ENCODE measurements around the gene UBR3. TPM values are rescaled to one million over a fixed set of nuclear protein-coding genes. Genes with fewer than 3 reads are reported as not detected.
"Not testable (repeated sequence)": the region's sequence is repeated elsewhere in the genome, so short reads cannot be mapped to it uniquely, and the experiment has no call there.

UBR3 gene
- total RNA-seq, 4 donors from 2014 or later = 87.4 to 101 (median 97.3) TPM

DNA sequence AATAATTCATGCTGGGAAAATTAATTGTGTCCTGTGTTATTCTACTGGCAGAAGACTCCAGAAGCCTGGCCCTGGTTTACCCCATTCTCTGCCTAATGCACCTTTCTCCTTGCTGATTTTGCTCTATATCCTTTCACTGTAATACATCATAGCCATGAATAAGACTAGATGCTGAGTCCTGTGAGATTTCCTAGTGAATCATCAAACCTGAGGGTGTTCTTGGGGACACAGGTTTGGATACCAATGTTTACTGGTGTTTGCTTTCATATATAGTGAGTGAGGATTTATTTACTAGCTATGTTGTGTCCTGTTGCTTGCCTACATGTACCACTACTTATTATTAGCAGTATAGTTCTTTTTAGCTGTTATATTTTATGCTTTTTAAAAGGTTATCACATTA, 9.0 kb upstream of the UBR3 start:
- Histone ChIP-seq H3K9me3 (peaks cover 0 to 8% (median 0%) of the 10 kb centered on the region in 4 donors), H3K4me3 (no peak overlapping the region), H3K27me3 (no peaks in the 10 kb centered on the region), H3K36me3 (peaks cover 0 to 71% (median 0%) of the 10 kb centered on the region in 3 donors), H3K27ac (no peak overlapping the region), H3K4me1 (peaks cover 0 to 18% (median 7%) of the 10 kb centered on the region in 4 donors)
- DNase-seq (ENCODE audit: low spot score in 2 of 2) = no peak
- TF ChIP-seq POLR2A (IDR thresholded peaks at IDR 0.05) = no peak
- TF ChIP-seq, protein P1, sequence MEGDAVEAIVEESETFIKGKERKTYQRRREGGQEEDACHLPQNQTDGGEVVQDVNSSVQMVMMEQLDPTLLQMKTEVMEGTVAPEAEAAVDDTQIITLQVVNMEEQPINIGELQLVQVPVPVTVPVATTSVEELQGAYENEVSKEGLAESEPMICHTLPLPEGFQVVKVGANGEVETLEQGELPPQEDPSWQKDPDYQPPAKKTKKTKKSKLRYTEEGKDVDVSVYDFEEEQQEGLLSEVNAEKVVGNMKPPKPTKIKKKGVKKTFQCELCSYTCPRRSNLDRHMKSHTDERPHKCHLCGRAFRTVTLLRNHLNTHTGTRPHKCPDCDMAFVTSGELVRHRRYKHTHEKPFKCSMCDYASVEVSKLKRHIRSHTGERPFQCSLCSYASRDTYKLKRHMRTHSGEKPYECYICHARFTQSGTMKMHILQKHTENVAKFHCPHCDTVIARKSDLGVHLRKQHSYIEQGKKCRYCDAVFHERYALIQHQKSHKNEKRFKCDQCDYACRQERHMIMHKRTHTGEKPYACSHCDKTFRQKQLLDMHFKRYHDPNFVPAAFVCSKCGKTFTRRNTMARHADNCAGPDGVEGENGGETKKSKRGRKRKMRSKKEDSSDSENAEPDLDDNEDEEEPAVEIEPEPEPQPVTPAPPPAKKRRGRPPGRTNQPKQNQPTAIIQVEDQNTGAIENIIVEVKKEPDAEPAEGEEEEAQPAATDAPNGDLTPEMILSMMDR (IDR thresholded peaks at IDR 0.05) = no peak
- no peak for TF ChIP-seq EP300 (IDR thresholded peaks at IDR 0.05)

DNA sequence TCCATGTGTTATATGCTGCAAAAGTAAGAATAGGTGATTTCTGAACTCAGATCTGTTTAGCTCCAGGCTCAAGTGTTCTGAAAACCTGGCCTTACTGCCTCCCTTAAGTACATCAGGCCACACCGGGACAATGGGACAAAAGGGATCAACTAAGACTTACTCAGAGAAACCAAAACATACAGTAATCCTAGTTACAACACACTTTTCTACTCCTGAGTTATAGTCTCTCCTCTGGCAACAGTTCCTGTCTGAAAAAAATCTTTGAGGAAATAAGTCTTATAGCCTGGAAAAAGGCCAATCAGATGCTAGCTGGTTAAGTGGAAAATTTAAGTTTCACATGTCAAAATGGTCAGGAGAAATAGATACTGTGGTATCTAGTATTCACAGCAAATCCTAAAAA, 8.1 kb upstream of the UBR3 start:
- 82 to 88% methylated on average over 1 of the region's 1 CpG for WGBS, 2 donors
- Histone ChIP-seq H3K4me1 (peaks cover 0 to 27% (median 15%) of the 10 kb centered on the region in 4 donors), H3K27me3 (no peaks in the 10 kb centered on the region), H3K27ac (no peak overlapping the region), H3K4me3 (no peak overlapping the region), H3K9me3 (peaks cover 0 to 8% (median 0%) of the 10 kb centered on the region in 4 donors), H3K36me3 (peaks cover 0 to 65% (median 0%) of the 10 kb centered on the region in 3 donors)
- DNase-seq (ENCODE audit: low spot score in 2 of 2) = no peak
- no peak for TF ChIP-seq EP300 (IDR thresholded peaks at IDR 0.05)
- TF ChIP-seq, protein P1 (IDR thresholded peaks at IDR 0.05) = no peak
- no peak for TF ChIP-seq POLR2A (IDR thresholded peaks at IDR 0.05)

DNA sequence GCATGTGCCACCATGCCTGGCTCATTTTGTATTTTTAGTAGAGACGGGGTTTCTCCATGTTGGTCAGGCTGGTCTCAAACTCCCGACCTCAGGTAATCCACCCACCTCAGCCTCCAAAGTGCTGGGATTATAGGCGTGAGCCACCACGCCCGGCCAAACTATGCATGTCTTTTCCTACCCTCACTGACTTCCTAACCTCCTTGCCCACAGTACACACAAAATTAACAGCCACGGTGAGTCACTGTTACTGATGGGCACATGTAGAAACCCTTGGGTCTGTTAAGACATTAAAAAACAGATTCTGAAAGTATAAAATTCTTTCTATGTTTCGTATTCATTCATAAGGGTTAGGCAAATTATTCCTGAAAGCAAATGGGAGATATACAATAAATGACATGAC, 7.2 kb upstream of the UBR3 start:
- 80 to 89% methylated on average over 7 of the region's 7 CpGs for WGBS, 2 donors
- H3K27me3 ChIP-seq; DNase-seq (ENCODE audit: low spot score in 2 of 2); H3K9me3 ChIP-seq; H3K4me3 ChIP-seq; H3K27ac ChIP-seq: not testable (repeated sequence)
- Histone ChIP-seq H3K36me3 (peaks cover 0 to 57% (median 0%) of the 10 kb centered on the region in 3 donors), H3K4me1 (peaks cover 0 to 31% (median 15%) of the 10 kb centered on the region in 4 donors)

DNA sequence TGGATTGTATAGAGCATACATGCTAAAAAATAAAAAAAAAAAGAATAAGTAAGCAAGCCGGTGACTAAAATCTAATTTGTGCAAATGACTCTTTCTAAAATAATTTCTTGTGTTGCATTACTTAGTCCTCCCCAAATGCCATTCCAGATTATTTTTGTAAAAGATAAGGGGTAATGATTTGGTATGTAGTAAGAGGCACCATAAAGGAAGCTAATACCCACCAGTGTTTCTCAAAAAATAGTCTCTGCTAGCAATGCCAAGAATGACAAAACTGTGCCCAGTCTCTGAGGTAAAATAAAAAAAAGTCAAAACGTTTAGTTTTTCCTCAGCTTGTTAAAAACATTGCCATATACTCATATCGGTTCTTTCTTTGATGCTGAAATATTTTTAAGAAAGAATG, 5.2 kb upstream of the UBR3 start:
- 56 to 60% methylated on average over 3 of the region's 3 CpGs for WGBS, 2 donors
- TF ChIP-seq, protein P1 (IDR thresholded peaks at IDR 0.05) = no peak
- TF ChIP-seq EP300 (IDR thresholded peaks at IDR 0.05) = no peak
- Histone ChIP-seq H3K36me3 (peaks cover 0 to 39% (median 0%) of the 10 kb centered on the region in 3 donors), H3K27ac (no peak overlapping the region), H3K9me3 (peaks cover 0 to 6% (median 0%) of the 10 kb centered on the region in 4 donors), H3K4me1 (peaks cover 0 to 41% (median 17%) of the 10 kb centered on the region in 4 donors), H3K4me3 (no peak overlapping the region), H3K27me3 (no peaks in the 10 kb centered on the region)
- DNase-seq (ENCODE audit: low spot score in 2 of 2) = no peak

DNA sequence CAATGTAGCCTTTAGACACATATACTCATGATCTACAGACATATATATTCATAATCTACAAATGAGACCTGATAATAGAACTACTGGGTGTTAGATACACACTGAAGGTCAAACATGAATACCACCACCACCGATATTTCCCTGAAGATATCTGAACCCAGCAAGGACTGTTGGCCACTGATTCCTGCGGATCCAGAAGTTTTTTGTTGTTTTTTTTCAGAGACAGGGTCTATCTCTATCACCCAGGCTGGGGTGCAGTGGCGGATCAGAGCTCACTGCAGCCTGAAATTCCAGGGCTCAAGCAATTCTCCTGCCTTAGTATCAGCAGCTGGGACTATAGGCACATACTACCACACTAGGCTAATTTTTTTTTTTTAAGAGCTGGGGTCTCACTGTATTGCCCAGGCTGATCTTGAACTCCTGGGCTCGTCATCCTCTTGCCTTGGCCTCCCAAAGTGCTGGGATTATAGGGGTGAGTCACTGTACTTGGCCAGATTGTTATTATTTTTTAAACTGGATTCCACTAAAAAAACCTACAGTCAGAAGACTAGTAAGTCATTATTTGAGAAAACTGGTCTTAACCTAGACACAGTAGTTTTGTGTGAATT, 4.4 kb upstream of the UBR3 start:
- no peaks in the 10 kb centered on the region for H3K9me3 ChIP-seq
- H3K36me3 ChIP-seq = peaks cover 0 to 31% (median 0%) of the 10 kb centered on the region in 3 donors
- H3K4me1 ChIP-seq = peaks cover 0 to 42% (median 17%) of the 10 kb centered on the region in 4 donors
- H3K4me3 ChIP-seq = no peak overlapping the region
- no peak overlapping the region for H3K27ac ChIP-seq
- H3K27me3 ChIP-seq = no peaks in the 10 kb centered on the region
- TF ChIP-seq POLR2A (IDR thresholded peaks at IDR 0.05) (no peak), EP300 (IDR thresholded peaks at IDR 0.05) (no peak)
- TF ChIP-seq, protein P1 (IDR thresholded peaks at IDR 0.05) = no peak
- WGBS, 2 donors = 90% methylated on average over 4 of the region's 4 CpGs
- DNase-seq (ENCODE audit: low spot score in 2 of 2) = no peak
